HCT116 (cell line): ENCODE data around the gene UBA6.

Source experiments
- CBX3 ChIP-seq: IDR thresholded peaks from 2 replicates; pipeline ENCODE4 v1.6.1; 2012; ENCODE audit warnings: low read depth
- CEBPB ChIP-seq: IDR thresholded peaks from 2 replicates; pipeline ENCODE4 v1.6.1; 2012; ENCODE audit warnings: low read depth
- CTCF ChIP-seq, 3 experiments: fragments of 200-600 bp in 1 of 3; sonication (generic) in 1 of 3; IDR thresholded peaks in 2 of 3; conservative IDR thresholded peaks in 1 of 3; 2 replicates each; pipeline ENCODE4 v1.5.1; 2012 to 2017; ENCODE audit warnings: low read depth in 2 of 3, low read length in 2 of 3, antibody characterized with exemption in 1 of 3, borderline replicate concordance in 1 of 3, control low read depth in 1 of 3, mild to moderate bottlenecking in 1 of 3, mixed read lengths in 1 of 3, mixed run types in 1 of 3, moderate library complexity in 1 of 3; ENCODE audit not compliant: insufficient read depth in 1 of 3
- EZH2 ChIP-seq: fragments of 200-600 bp; sonication (generic); IDR thresholded peaks from 2 replicates; pipeline ENCODE4 v1.6.1; 2017; ENCODE audit warnings: antibody characterized with exemption, mixed run types
- FOSL1 ChIP-seq: IDR thresholded peaks from 2 replicates; pipeline ENCODE4 v1.6.1; 2012; ENCODE audit warnings: low read depth
- JUND ChIP-seq: IDR thresholded peaks from 2 replicates; pipeline ENCODE4 v1.6.1; 2012
- POLR2A ChIP-seq: IDR thresholded peaks from 2 replicates; pipeline ENCODE4 v1.7.0; 2011; ENCODE audit warnings: borderline replicate concordance; ENCODE audit not compliant: insufficient read depth, insufficient read length; ENCODE audit errors: extremely low read depth
- RAD21 ChIP-seq: IDR thresholded peaks from 2 replicates; pipeline ENCODE4 v1.6.1; 2012; ENCODE audit warnings: low read depth, mild to moderate bottlenecking
- ZFX ChIP-seq: fragments of 450-650 bp; IDR thresholded peaks from 2 replicates; pipeline ENCODE4 v1.6.1; 2017
- ZNF274 ChIP-seq: fragments of 200-500 bp; sonication (Bioruptor generic); IDR thresholded peaks from 2 replicates; pipeline ENCODE4 v1.6.1; 2014; ENCODE audit warnings: mild to moderate bottlenecking, low read depth, low read length, inconsistent platforms
- TF ChIP-seq, protein P1 (sequence below): IDR thresholded peaks from 2 replicates; pipeline ENCODE4 v1.6.1; 2012; ENCODE audit warnings: low read depth
- TF ChIP-seq, protein P2 (sequence below): IDR thresholded peaks from 2 replicates; pipeline ENCODE4 v1.6.1; 2012

DNA sequence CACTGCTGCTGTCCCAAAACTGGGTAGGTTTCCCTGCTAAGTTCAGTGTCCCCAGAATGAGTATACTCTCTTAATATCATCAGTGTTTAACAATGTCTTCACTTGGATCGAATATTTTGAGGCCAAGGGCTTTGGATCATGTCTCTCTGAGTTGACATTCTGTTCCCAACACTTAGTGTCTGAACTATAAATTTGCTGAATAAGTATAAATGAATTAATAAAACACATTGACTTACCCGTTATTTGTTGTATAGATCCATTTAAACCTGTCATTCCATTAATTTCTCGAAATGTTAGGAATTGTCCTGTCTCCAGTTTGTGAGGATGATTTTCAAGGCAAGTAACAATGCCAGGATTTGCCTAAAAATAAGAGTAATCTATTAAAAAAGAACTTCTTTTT, 32.6 kb downstream of the UBA6 start:
- TF ChIP-seq EZH2 (no peak), CTCF (IDR thresholded peaks at IDR 0.05 in 2 of 3, conservative IDR thresholded peaks at IDR 0.05 in 1 of 3; ENCODE audit: borderline replicate concordance in 1 of 3, insufficient read depth in 1 of 3, low read depth in 2 of 3, low read length in 2 of 3) (no peak), FOSL1 (no peak), CEBPB (no peak), POLR2A (no peak), JUND (no peak), ZFX (no peak), RAD21 (no peak), CBX3 (no peak), ZNF274 (no peak)
- TF ChIP-seq, protein P1, sequence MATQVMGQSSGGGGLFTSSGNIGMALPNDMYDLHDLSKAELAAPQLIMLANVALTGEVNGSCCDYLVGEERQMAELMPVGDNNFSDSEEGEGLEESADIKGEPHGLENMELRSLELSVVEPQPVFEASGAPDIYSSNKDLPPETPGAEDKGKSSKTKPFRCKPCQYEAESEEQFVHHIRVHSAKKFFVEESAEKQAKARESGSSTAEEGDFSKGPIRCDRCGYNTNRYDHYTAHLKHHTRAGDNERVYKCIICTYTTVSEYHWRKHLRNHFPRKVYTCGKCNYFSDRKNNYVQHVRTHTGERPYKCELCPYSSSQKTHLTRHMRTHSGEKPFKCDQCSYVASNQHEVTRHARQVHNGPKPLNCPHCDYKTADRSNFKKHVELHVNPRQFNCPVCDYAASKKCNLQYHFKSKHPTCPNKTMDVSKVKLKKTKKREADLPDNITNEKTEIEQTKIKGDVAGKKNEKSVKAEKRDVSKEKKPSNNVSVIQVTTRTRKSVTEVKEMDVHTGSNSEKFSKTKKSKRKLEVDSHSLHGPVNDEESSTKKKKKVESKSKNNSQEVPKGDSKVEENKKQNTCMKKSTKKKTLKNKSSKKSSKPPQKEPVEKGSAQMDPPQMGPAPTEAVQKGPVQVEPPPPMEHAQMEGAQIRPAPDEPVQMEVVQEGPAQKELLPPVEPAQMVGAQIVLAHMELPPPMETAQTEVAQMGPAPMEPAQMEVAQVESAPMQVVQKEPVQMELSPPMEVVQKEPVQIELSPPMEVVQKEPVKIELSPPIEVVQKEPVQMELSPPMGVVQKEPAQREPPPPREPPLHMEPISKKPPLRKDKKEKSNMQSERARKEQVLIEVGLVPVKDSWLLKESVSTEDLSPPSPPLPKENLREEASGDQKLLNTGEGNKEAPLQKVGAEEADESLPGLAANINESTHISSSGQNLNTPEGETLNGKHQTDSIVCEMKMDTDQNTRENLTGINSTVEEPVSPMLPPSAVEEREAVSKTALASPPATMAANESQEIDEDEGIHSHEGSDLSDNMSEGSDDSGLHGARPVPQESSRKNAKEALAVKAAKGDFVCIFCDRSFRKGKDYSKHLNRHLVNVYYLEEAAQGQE, result no peak
- TF ChIP-seq, protein P2, sequence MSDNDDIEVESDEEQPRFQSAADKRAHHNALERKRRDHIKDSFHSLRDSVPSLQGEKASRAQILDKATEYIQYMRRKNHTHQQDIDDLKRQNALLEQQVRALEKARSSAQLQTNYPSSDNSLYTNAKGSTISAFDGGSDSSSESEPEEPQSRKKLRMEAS, result no peak
